Measurements from ENCODE around the gene C5orf58.

Gene C5orf58

DNA sequence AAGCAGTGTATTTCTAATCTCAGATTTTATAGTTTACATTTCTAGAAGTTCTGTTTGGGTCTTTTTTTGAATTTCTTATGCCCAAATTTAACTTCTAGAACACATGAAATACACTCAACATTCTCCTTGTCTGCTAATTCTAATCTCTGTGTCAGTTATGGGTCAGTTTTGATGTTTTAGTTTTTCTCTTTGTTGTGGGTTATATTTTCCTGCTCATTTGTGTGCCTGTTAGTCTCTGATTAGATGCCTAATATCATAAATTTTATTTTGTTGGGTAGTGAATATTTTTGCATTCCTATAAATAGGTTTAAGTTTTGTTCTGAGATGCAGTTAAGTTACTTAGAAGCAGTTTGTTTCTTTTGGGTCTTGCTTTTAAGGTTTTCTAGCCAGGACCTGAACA is 52.4 kb downstream of the C5orf58 start:
- DNase-seq, result no peak

DNA sequence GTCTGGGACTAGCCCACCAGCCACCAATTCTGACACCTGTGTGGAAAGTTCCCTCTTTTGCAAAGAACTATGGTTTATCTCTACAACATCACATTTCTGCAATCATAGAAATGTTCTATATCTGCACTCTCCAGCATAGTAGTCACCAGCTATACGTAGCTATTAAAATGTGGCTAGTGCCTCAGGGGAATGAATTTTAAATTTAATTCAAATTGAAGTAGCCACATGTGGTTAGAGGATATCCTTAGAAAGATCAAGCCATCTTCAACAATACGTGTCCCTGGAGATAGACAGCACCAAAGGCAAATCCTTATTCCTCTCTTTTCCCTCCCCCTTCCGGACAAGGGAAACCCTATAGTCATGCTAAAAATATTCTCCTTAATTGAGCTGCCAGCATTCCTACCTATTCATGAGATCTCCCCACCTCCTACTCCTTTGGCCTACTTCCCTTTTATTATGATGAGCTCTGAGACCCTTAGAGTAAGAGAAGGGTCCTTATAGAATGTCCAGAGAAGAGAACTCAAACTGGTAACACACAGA is 53.7 kb downstream of the C5orf58 start:
- DNase-seq, result no peak

DNA sequence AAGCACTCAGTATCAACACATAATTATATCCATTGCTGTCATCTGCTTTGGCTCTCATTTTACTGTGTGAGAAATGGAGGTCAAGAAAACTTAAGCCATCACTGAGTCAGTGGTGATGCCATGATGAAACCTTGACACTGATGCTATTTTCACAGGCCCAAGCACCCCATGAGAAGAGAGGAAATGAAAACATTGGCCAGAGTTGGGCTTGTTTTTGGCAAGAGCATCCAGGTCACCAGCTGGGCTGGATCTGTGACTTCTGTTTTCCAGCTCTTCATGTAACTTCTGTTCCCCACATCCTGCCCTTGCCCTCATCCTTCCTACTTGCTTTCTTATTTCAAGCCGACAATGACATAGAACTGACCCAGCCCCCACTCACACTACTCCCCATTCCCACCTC is 54.7 kb downstream of the C5orf58 start:
- no peak for DNase-seq

DNA sequence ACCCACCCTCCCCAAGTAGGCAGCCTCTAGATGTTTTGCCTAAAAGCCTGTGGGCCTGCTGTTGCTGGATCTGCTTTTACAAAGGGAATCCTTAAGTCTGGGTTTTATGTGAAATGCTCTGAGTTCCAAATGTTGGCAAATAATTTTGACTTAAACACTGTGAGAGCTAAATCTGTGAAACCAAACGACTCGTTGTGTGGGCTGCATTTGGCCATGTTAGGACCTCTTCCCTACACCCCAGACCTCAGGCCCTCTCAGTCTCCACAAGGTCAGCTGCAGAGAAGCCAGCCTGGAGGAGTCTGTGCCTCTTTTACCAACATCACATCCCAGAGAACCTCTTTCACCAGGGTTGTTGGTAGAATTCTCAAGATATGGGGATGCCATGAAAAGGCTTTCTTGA is 55.4 kb downstream of the C5orf58 start:
- no peak for DNase-seq

DNA sequence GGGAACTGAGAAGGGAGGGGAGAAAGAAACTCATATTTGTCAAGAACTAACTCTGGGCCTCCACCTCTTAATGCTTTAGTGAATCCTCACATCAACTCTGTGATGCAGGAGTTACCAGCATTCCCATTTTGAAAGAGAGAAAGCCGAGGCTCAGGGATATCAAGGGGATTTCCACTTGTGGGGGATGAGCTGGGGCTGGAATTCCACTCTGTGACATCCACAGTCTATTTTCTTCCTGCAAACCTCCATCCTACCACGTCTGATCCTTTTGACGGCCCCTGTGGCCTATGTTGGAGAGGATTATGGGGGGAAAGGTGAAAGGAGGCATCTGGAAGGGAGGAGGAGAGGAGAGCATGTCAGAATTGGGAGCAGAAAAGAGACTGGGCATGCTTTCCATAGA is 55.8 kb downstream of the C5orf58 start:
- DNase-seq, result no peak

DNA sequence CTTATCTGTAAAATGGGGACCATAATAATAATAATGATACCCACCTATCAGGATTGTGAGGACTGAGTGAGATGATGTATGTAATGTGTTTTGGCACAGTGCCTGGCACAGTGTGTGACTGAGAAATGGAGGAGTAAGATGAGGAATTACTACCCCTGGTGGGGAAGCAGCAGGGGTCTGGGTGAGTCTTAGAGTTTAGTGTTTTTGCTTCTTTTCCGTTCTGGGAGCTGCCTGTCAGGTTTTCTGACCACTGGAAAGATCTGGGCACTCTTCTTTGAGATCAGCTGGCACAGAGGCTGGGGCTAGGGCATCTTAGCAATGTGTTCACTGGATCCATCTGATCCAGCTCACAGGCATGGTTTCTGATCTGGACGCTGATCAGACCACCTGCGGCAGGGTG is 56.3 kb downstream of the C5orf58 start:
- DNase-seq, result no peak

DNA sequence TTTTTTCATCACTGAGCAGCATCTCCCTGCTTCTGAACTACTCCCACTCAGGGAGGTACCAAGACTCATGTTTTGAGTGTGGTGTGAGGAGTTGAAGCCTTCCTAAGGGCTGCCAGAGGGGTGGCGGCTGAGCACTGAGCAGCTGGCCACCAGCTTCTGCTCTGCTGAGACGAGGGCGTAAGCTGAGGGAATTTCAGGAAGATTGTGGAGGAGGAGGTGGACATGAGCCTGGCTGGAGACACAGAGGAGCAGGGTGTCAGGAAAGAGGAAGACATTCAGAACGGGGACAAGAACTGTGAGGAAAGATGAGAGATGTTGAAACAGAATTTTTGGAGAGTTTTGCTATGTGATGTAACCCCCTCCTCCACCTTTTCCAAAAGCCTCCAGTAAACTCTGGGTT is 57.0 kb downstream of the C5orf58 start:
- no peak for DNase-seq

DNA sequence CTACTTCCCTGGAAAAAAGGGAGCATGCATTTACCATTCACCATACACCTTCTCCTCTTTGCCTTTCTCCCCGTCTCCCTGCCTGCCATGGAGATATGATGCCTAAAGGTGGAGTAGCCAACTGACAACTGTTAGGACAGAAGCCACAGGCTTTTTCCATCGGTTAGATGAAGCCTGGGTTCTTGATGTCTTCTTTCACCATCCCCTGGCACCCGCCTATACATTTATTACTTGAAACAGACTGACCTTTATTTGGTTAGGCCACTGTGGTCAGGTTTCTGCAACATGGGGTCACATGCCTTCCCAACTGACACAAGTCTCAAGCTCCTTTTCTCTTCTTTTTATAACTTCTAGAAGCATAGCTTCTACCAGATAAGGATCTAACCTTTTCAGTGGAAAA is 57.7 kb downstream of the C5orf58 start:
- DNase-seq, result no peak

DNA sequence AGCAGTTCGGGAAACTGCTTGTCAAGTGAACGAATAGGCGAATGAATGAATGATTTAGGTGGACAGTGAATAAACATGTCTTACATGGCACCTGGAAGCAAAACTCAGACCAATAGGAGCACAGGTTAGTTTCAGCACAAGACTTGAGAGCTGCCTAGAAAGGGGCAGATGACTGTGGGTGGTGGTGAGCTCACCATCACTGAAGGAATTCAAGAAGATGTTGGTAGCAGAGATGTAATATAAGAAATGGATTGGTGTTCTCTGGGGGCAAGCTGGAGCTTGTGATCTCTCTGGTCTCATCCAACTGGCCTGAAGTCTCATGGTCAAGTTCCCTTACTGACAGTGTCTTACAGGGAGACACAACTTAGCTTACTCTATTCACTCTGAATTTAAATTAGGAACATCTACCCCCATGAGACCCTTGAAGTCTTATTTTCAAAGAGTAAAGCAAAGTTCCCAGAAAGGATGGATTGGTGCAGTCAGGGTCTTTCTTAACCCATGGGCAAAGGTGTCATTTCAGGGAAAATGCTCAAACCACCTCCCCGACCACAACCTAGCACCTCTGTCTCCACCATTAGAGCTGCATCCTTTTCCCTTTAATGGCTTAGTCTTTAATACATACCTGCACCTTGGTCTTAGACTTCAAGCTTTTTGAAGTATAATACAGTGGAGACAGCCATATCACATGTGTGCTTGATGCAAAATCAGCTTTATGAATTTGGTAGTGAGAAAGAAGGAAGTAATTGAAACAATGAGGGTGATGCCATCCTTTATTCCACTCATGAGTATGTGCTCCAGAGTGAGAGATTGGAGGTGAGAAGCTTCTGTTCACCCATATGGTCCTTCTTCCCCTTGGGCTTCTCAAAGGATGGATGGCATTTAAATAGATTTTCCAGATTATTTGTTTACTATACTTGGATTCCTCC is 59.7 kb downstream of the C5orf58 start:
- DNase-seq, result no peak

DNA sequence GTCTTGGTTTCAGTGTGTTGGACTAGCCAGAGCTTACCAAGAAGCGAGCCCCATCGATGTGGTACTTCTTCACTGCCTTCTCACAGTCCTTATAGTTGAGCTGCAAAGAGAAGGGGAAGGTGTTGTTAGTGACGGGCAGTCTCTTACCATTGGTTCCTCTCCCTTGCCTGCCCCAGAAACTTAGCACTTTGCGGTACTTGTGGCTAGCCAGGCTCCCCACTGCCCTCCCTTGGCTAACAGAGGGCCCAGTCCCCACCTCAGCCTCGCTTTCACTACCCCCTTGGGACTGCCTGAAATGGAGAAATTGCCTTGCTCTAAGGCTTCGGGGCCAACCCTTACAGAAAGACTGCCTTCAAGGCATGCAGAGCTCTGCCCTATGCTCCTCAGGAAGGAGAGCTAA is 60.5 kb downstream of the C5orf58 start:
- no peak for DNase-seq

DNA sequence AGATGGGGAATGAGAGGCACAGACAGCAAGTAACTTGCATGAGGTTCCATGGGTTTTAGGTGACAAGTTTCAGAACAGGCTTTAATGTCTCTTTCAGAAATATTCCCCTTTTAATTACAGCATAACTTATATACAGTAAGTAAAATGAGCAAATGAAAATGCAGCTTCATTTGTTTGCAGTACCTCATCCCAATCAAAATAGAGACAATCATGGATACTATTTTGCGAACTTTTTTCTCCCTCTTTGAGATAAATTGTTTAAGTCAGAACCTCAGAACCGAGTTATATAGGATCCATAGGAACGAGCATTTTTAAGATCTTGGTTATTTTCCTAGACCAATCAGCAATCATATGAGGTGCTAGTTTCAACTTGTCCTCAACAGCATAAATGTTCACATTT is 61.3 kb downstream of the C5orf58 start:
- DNase-seq, result no peak

DNA sequence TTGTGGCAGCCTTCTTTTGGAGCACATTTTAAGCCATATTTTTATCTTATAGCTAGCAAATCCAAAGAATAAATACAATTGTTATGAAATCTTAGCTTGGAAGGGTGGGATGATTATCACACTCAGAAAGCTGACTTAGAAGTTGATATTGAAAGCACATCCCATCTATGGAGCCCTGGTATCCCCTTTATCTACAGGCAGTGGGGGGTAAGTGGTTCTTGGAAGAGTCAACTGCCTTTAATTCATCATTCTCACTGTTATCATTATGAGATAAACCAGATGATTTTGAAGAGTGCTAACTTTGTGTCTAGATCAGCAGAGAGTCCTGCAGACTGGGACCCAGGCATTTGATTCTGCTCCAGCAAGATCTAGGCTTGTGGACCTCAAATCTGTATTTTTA is 61.8 kb downstream of the C5orf58 start:
- DNase-seq, result no peak
